GM10248 (cell line): ENCODE measurements around the gene SOWAHC.
"Not testable (repeated sequence)": the region's sequence is repeated elsewhere in the genome, so short reads cannot be mapped to it uniquely, and the experiment has no call there.

Experiments
- CTCF ChIA-PET: fragments of 300-600 bp; sonication (Branson Sonifier 250); formaldehyde crosslinking; extraction: SDS; loops from one replicate; lab custom pipeline; 2021; ENCODE audit warnings: antibody characterized with exemption; lab: Yijun Ruan, JAX
- POLR2A ChIA-PET: fragments of 350-650 bp; sonication (Branson Sonifier 250); formaldehyde crosslinking; extraction: SDS; loops from one replicate; lab custom pipeline; 2020; ENCODE audit warnings: antibody characterized with exemption; lab: Yijun Ruan, JAX
- DNase-seq: peaks from one replicate; pipeline ENCODE4 v3.0.0; 2012; ENCODE audit errors: extremely low spot score
- TF ChIP-seq, protein P1 (sequence below): IDR thresholded peaks from 2 replicates; pipeline ENCODE4 v1.5.1; 2012; ENCODE audit warnings: mild to moderate bottlenecking, low read depth; ENCODE audit errors: extremely low read depth, missing control alignments, control extremely low read depth

SOWAHC gene

DNA sequence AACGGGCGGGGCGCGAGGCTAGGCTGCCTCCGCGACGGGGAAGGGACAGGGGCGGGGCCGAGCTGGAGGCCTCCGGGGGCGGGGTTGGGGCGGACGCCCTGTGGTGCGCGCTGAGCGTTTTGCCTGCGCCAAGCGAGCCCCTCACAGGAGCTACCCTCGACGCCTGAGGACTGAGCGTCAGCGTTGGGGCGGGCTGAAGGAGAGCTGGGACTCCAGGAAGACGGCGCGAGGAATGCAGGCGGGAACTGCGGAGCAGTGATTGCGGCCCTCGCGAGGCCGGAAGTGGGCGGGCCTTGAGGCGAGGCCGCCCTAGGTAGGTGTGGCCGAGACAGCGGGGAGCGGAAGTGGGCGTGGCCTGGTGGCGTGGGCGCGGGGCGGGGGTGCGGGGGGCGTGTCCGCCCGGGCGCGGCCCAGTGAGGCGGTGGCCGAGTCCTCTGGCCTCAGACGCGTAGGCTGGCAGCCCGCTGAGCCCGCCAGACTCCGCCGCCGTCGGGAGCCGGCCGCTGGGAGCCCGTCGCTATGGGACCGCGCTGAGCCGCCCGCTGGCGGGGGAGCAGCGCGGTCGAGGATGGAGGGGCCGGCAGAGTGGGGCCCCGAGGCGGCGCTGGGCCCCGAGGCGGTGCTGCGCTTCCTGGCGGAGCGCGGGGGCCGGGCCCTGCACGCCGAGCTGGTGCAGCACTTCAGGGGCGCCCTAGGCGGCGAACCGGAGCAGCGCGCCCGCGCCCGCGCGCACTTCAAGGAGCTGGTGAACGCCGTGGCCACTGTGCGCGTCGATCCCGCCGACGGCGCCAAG is at the start of gene SOWAHC, which contains the start of gene SEPTIN10:
SOWAHC (plus strand) TSS at position 443 of the 793 bp plus-strand sequence; CDS start at position 569, 126 bp downstream.
SEPTIN10 (minus strand) TSS at position 45 of the 793 bp plus-strand sequence. CDS start 139 bp downstream, outside the sequence.
- TF ChIP-seq, protein P1, sequence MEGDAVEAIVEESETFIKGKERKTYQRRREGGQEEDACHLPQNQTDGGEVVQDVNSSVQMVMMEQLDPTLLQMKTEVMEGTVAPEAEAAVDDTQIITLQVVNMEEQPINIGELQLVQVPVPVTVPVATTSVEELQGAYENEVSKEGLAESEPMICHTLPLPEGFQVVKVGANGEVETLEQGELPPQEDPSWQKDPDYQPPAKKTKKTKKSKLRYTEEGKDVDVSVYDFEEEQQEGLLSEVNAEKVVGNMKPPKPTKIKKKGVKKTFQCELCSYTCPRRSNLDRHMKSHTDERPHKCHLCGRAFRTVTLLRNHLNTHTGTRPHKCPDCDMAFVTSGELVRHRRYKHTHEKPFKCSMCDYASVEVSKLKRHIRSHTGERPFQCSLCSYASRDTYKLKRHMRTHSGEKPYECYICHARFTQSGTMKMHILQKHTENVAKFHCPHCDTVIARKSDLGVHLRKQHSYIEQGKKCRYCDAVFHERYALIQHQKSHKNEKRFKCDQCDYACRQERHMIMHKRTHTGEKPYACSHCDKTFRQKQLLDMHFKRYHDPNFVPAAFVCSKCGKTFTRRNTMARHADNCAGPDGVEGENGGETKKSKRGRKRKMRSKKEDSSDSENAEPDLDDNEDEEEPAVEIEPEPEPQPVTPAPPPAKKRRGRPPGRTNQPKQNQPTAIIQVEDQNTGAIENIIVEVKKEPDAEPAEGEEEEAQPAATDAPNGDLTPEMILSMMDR = no peak
- peak; percentile 90 for DNase-seq
- CTCF ChIA-PET = interaction anchor here (0.7 to 1.4 kb wide), 3 partner anchors 8 to 122 kb away, joined by 3 to 5 read pairs (median 3); no protein-coding TSS in a partner anchor
- POLR2A ChIA-PET = interaction anchor here (1.0 kb wide), 1 partner anchor 12 kb away, joined by 4 read pairs; no protein-coding TSS in a partner anchor

GRCh38 chr2:109575373-109575772 is 38.8 kb upstream of the SOWAHC start:
- CTCF ChIA-PET = interaction anchor here (1.0 to 1.1 kb wide), 2 partner anchors 14 to 29 kb away, joined by 3 to 4 read pairs; no protein-coding TSS in a partner anchor
- no peak for DNase-seq
- TF ChIP-seq, protein P1 = no peak
- POLR2A ChIA-PET = no interaction called here

GRCh38 chr2:109577630-109578029 is 36.5 kb upstream of the SOWAHC start:
- CTCF ChIA-PET, POLR2A ChIA-PET, DNase-seq: not testable (repeated sequence)

GRCh38 chr2:109582928-109583895 is 31.0 kb upstream of the SOWAHC start:
- no peak for DNase-seq
- CTCF ChIA-PET = interaction anchor here (1.3 to 1.9 kb wide), 3 partner anchors 10 to 37 kb away, joined by 4 to 7 read pairs (median 4); no protein-coding TSS in a partner anchor

DNA sequence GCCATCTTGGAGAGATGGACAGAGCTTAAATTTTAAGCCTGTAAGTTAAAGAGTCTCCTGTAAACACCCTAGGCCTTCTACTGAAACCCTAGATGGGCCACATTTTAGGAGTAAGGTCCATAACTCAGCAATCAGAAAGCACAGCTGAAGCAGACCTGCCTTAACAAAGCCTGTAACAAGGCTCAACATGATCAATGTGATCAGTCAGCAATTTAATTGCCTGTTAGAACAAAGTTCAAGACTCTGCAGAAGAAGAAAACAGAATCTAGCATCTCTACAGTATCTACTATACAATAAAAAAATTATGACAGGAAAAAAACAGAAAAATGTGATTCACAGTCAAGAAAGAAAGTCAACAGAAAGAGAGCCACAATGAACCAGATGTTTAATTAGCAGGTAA is 27.5 kb upstream of the SOWAHC start:
- POLR2A ChIA-PET = no interaction called here
- CTCF ChIA-PET = interaction anchor here (1.2 to 3.2 kb wide), 3 partner anchors 11 to 40 kb away, joined by 6 to 11 read pairs (median 10); no protein-coding TSS in a partner anchor
- no peak for DNase-seq
- TF ChIP-seq, protein P1 = no peak

More at GRCh38 chr2:109582928-109583895, 31.0 kb upstream of the SOWAHC start:
- POLR2A ChIA-PET = no interaction called here
- TF ChIP-seq, protein P1 = no peak

- TF ChIP-seq, protein P1 = no peak
- no peak for DNase-seq
- POLR2A ChIA-PET = no interaction called here
- CTCF ChIA-PET = no interaction called here
Observed at GRCh38 chr2:109591206-109591605, 23.0 kb upstream of the SOWAHC start.
